HepG2 (cell line): ENCODE data around the gene EXTL2.

ENCODE experiments used
- AKAP8 ChIP-seq: sonication (generic); formaldehyde crosslinking; IDR thresholded peaks from 2 replicates; pipeline ENCODE4 v1.5.1; 2020; ENCODE audit warnings: mild to moderate bottlenecking, missing genetic modification reagents
- CBFB ChIP-seq: sonication (generic); formaldehyde crosslinking; IDR thresholded peaks from 2 replicates; pipeline ENCODE4 v1.4.0; 2020; ENCODE audit warnings: missing genetic modification reagents
- ELF1 ChIP-seq: sonication (generic); formaldehyde crosslinking; IDR thresholded peaks from 2 replicates; pipeline ENCODE4 v1.4.0; 2020; ENCODE audit warnings: missing genetic modification reagents
- ELF3 ChIP-seq: IDR thresholded peaks from 2 replicates; pipeline ENCODE4 v1.6.1; 2016; ENCODE audit warnings: missing genetic modification reagents, missing compliant biosample characterization
- FOXK2 ChIP-seq: fragments of 450-650 bp; IDR thresholded peaks from 2 replicates; pipeline ENCODE4 v1.6.1; 2016
- KLF16 ChIP-seq, 2 experiments: sonication (generic) in 1 of 2; formaldehyde crosslinking in 1 of 2; IDR thresholded peaks; 2 replicates each; pipeline versions ENCODE4 v1.6.1 to v1.8.0; 2016 to 2023; ENCODE audit warnings: missing genetic modification reagents in 2 of 2, missing compliant biosample characterization in 1 of 2
- MAFF ChIP-seq: IDR thresholded peaks from 2 replicates; pipeline ENCODE4 v1.6.1; 2011; ENCODE audit warnings: low read depth, low read length, improper control_type of control experiment
- POLR2A ChIP-seq, 2 experiments: IDR thresholded peaks; 2 replicates each; pipeline ENCODE4 v1.6.1; 2011; ENCODE audit warnings: low read depth in 2 of 2, low read length in 2 of 2, mild to moderate bottlenecking in 1 of 2, moderate library complexity in 1 of 2; ENCODE audit not compliant: insufficient read depth in 1 of 2
- RNF2 ChIP-seq: fragments of 450-650 bp; conservative IDR thresholded peaks from 2 replicates; pipeline ENCODE4 v1.6.1; 2016; ENCODE audit warnings: low read depth
- U2AF1 ChIP-seq: fragments of 200-400 bp; formaldehyde crosslinking; optimal IDR thresholded peaks from 2 replicates; pipeline ENCODE3; 2017; ENCODE audit warnings: mild to moderate bottlenecking, low read depth, low read length
- ZNF256 ChIP-seq: sonication (generic); formaldehyde crosslinking; conservative IDR thresholded peaks from 2 replicates; pipeline ENCODE4 v1.4.0; 2020; ENCODE audit warnings: missing genetic modification reagents
- TF ChIP-seq, protein P1 (sequence below): sonication (generic); formaldehyde crosslinking; IDR thresholded peaks from 2 replicates; pipeline ENCODE4 v1.4.0; 2020; ENCODE audit warnings: missing genetic modification reagents
- TF ChIP-seq, protein P2 (sequence below), 2 experiments: IDR thresholded peaks; 2 replicates each; pipeline ENCODE4 v1.6.1; 2011 to 2012; ENCODE audit warnings: low read length in 2 of 2, borderline replicate concordance in 1 of 2, low read depth in 1 of 2, mild to moderate bottlenecking in 1 of 2, moderate library complexity in 1 of 2

DNA sequence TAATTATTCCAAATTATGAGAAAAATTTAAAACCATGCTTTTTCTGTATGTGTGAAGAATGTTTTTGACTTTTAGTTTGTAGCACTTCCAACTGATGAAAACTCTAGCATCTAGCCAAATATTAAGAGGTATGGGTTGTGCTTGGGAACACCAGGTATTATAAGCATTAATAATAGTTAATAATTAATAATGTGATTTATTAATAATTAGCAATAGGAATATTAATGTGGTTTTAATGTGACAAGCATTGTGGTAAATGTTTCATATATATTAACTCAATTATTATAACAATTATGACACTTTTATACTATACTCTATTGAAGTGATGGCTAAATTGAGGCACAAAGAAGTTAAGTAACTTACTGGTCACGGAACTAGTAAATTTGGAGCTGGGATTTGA lies 9.1 kb upstream of the EXTL2 start:
- TF ChIP-seq MAFF (no peak), U2AF1 (no peak), ZNF256 (no peak), ELF1 (no peak), FOXK2 (no peak), ELF3 (no peak), KLF16 (CRISPR knock-in tag; IDR thresholded peaks at IDR 0.05) (no peak), AKAP8 (CRISPR knock-in tag) (no peak), CBFB (CRISPR knock-in tag) (no peak), POLR2A (IDR thresholded peaks at IDR 0.05; ENCODE audit: insufficient read depth in 1 of 2, low read depth in 2 of 2, low read length in 2 of 2) (no peak), RNF2 (no peak)
- TF ChIP-seq, protein P1, sequence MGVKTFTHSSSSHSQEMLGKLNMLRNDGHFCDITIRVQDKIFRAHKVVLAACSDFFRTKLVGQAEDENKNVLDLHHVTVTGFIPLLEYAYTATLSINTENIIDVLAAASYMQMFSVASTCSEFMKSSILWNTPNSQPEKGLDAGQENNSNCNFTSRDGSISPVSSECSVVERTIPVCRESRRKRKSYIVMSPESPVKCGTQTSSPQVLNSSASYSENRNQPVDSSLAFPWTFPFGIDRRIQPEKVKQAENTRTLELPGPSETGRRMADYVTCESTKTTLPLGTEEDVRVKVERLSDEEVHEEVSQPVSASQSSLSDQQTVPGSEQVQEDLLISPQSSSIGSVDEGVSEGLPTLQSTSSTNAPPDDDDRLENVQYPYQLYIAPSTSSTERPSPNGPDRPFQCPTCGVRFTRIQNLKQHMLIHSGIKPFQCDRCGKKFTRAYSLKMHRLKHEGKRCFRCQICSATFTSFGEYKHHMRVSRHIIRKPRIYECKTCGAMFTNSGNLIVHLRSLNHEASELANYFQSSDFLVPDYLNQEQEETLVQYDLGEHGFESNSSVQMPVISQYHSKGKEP = no peak
- TF ChIP-seq, protein P2, sequence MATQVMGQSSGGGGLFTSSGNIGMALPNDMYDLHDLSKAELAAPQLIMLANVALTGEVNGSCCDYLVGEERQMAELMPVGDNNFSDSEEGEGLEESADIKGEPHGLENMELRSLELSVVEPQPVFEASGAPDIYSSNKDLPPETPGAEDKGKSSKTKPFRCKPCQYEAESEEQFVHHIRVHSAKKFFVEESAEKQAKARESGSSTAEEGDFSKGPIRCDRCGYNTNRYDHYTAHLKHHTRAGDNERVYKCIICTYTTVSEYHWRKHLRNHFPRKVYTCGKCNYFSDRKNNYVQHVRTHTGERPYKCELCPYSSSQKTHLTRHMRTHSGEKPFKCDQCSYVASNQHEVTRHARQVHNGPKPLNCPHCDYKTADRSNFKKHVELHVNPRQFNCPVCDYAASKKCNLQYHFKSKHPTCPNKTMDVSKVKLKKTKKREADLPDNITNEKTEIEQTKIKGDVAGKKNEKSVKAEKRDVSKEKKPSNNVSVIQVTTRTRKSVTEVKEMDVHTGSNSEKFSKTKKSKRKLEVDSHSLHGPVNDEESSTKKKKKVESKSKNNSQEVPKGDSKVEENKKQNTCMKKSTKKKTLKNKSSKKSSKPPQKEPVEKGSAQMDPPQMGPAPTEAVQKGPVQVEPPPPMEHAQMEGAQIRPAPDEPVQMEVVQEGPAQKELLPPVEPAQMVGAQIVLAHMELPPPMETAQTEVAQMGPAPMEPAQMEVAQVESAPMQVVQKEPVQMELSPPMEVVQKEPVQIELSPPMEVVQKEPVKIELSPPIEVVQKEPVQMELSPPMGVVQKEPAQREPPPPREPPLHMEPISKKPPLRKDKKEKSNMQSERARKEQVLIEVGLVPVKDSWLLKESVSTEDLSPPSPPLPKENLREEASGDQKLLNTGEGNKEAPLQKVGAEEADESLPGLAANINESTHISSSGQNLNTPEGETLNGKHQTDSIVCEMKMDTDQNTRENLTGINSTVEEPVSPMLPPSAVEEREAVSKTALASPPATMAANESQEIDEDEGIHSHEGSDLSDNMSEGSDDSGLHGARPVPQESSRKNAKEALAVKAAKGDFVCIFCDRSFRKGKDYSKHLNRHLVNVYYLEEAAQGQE (IDR thresholded peaks at IDR 0.05; ENCODE audit: borderline replicate concordance in 1 of 2, low read depth in 1 of 2, low read length in 2 of 2) = no peak
